Measurements from ENCODE around the gene ADCY10.
"Not testable (repeated sequence)": the region's sequence is repeated elsewhere in the genome, so short reads cannot be mapped to it uniquely, and the experiment has no call there.

The ADCY10 gene

DNA sequence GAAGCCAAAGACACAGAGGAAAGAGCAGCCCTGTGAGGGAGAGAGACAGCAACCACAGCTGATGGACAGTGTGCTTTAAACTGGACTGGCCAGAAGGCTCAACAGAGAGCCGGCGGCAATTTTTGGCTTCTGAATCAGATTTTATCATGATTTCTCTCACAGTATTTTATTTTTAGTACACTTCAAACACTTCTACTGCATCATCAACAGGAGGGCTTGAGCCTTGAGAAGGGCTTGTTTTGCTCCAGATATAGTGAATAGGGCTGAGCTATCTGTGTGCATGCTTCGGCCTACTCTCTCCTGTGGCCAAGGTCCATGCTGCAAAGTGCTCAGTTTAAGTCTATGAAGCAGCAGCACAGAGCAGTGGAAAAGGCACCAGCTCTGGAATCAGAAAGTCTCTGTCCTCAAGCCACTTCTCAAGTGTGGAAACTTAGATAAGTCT, 33.3 kb downstream of the ADCY10 start:
- no peak for FAIRE-seq

DNA sequence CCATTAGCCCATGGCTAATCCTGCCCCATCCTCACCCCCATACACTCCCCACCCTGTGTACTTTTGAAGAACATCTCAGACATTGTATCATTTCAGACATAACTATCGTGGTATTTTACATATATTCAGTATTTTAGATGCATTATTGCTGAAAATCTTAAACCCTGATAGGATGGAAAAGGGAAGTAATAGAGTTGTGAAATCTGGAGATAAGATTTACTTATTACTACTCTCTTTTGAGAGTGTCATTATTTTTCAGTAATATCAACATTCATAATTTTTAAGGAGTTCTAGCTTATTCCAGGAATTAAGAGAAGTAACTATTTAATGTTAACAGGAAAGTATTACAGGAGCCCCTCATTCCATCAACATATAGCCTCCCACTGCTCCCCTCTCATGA, 34.4 kb downstream of the ADCY10 start:
- no peak for FAIRE-seq

DNA sequence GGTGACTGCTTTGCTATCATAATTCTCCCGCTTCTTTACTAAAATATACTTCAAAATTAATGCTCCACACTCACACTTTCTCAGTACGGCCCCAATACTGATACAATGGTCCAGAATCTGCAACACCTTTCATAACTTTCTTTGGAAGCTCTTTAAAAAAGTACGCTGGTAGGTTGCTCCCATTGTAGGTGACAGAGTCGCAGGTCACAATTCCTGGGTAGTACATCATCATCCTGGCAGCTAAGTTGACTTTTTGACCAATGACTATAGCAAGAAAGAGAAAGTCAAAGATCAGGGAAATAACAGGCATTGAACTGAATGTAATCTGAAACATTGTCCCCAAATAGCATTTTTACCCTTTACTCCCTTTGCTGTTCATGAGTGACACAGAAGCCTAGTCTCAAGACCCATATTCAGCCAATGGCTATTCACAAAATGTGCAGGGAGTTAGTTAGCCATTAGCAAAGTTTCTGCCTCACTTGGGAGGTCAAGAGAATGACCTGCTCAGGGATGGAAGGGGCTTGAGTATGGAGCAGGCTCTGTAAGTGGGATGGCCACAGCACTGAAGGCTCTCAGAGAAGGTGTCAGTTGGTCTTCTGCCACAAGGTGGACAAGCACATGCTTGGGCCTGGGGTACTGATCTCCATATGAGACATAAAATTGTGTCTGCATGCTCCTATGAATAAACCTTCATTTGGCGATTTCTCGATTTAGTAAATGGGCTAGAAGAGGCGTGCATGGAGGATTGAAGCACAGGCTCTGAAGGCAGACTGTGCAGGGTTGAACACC, 35.4 kb downstream of the ADCY10 start:
- FAIRE-seq, result no peak

DNA sequence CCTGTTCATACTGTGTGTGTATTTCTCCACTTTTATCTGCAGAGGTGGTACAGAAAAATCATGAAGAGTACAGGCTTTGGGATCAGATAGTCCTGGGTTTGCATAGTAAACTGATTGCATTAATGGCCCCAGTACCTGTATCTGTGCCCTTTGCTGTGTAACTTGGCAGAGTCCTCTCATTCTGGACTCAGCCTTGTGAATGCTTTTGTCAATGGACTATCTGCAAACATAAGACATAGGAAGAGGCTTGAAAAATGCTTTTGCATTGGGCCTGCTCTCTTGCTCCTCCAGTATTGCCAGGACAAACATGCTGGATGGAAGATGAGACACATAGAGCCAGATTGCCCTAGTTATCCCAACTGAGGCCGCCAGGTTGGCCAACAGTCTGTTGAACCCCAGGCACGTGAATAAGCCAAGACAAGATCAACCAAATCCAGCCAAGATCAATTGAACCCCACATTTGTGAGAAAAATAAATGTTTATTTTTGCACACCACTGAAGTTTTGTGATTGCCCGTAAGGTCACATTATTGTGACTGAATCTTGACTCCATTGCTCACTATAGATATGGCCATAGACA, 37.2 kb downstream of the ADCY10 start:
- no peak for FAIRE-seq

DNA sequence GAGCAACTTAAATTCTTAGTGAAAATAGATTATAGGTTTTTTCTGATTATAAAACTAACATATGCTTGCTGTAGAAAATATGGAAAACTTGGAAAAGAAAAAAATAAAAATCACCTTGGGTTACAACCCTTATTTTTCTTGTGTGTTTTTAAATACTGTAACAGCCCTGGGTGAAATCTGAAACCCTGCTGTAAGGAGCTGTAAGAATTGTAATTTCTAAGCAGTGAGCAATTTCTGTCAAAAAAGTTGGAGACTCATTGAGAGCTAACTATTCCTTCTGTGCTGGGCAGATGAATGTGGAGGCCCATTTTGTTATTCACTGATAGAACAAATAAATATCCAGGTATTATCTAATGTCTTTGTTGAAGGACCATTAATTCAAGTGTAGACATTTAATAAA, 42.6 kb downstream of the ADCY10 start:
- no peak for FAIRE-seq

DNA sequence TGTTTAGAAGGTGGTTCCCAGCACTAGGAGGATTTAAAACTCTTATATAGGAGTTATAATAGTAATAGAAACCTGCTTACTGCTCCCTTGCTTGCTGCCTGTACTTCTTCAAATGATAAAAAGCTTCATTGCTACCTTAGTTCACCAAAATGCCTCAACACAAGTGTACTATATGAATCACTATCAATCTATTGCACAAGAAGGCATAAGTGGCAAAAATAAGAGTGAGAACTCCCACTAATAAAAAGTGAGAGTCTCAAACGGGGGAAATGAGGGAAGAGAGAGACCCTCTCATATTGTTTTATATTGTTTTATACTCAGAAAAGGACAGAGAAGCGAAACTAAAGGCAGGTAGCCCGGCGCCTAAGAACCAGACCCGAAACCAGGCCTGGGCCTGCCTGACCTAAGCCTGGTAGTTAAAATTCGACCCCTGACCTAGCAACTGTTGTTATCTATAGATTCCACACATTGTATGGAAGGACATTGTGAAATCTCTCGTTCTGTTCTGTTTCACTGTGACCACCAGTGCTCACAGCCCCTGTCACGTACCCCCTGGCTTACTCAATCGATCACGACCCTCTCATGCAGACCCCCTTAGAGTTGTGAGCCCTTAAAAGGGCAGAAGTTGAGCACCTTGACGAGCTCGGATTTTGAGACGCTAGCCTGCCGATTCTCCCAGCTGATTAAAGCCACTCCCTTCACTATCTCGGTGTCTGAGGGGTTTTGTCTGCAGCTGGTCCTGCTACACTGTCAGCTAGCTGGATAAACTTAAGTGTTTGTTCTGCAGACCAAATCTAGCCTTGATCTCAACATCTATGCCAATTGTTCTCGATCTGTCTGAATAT, 44.6 kb downstream of the ADCY10 start:
- FAIRE-seq, result not testable (repeated sequence)

DNA sequence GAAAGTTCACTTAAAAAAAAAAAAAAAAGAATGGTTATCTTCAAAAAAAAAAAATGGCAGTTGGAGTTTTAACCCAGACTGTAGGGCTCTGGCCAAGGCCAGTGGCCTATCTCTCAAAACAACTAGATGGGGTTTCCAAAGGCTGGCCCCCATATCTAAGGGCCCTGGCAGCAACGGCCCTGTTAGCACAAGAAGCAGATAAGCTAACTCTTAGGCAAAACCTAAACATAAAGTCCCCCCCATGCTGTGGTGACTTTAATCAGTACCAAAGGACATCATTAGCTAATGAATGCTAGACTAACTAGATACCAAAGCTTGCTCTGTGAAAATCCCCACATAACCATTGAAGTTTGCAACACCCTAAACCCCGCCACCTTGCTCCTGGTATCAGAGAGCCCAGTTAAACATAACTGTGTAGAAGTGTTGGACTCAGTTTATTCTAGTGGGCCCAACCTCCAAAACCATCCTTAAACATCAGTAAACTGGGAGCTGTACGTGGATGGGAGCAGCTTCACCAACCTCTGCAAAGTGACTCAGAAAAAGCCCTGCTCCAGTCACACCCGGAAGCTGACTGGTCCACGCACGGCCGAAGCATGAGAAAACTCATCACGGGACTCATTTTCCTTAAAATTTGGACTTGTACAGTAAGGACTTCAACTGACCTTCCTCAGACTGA, 47.1 kb downstream of the ADCY10 start:
- FAIRE-seq, result not testable (repeated sequence)

DNA sequence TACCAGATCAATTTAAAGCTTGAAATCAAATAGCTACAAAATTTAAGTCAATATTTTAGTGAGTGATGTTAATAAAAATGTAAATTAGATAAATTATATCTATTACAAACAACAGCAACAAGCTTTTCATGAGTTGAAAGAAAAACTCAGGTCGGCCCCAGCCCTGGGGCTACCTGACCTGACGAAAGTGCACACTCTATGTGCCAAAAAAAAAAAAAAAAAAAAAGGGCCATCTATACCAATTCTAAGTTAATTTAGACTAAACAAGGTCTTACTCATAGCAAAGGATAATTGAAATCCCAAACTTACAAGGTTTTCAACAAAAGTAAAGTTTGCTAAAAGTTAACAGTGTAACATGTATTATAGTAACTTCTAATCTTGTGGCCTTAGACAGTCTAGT, 47.6 kb downstream of the ADCY10 start:
- FAIRE-seq, result not testable (repeated sequence)

DNA sequence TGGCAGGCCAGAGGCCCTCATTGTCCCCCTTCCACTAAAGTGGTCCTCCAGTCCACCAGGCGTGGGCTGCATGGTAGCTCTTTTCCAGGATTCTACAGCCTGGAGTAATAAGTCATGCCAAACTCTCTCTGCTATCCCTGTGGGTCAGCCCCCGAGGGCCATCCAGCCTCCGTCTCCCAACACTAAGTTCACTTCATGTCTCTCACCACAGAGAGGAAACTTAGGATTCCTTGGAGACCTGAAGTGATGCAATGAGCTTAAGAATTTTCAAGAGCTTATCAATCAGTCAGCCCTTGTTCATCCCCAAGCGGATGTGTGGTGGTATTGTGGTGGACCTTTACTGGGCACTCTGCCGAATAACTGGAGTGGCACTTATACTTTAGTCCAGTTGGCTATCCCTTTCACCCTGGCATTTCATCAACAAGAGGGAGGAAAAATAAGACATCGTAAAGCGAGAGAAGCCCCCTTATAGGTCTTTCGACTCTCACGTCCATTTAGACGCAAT, 48.1 kb downstream of the ADCY10 start:
- FAIRE-seq, result not testable (repeated sequence)

DNA sequence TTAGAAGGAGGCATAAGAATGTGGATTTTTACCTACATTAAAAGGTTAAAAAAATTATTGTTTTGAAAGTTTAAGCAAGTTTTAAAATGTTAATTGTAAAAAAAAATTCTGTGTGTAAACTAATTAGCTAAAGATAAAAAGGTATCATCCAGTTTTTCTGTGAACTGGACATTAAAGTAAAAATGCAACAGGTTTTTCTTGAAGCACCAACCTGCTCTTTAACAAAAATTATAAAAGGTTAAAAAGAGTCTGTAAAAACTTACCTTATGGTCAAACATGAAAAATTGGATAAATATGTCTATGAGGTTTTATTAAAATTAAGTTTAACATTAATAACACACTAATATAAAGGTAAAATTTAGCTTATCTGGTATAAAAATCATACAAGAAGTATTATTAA, 48.7 kb downstream of the ADCY10 start:
- FAIRE-seq, result not testable (repeated sequence)

DNA sequence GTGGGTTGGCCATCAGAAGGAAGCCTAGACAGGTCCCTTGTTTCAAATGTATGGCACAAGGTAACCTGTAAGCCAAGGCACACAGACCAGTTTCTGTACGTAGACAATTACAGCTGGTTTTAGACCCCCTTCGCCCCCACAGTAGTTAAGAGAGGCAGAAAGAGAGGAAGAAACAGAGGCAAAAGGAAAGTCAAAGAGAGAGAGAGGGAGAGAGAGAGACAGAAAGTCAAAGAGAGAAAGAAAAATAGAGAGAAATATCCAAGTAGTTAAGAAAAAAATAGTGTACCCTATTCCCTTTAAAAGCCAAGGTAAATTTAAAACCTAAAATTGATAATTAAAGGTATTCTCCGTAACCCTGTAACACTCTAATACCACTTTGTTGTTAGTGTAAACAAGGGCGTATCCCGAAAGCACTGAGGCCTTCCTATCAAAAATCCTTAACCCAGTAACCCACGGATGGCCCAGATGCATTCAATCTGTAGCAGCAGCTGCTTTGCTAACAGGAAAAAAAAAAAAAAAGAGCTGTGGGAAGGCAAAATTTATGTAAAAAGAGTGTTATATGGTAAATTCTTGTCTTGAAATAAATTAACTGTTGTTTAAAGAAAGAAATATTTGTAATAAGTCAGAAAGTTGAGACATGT, 49.4 kb downstream of the ADCY10 start:
- FAIRE-seq, result no peak

DNA sequence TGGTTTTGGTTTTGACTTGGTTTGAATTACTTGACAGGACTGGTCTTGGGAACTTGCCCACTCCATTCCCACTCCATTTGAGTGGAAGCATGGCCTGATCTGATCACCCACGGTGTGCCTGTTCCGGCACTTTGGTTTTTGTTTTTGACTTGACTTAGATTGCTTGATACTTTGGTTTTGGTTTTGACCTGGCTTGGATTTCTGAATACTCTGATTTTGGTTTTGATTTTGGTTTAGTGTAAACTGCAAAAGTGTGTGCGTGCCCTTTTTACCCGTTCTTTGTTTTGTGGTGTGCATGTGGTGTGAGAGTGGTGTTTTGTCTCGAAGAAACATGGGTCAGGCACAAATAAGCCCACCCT, 50.0 kb downstream of the ADCY10 start:
- no peak for FAIRE-seq

DNA sequence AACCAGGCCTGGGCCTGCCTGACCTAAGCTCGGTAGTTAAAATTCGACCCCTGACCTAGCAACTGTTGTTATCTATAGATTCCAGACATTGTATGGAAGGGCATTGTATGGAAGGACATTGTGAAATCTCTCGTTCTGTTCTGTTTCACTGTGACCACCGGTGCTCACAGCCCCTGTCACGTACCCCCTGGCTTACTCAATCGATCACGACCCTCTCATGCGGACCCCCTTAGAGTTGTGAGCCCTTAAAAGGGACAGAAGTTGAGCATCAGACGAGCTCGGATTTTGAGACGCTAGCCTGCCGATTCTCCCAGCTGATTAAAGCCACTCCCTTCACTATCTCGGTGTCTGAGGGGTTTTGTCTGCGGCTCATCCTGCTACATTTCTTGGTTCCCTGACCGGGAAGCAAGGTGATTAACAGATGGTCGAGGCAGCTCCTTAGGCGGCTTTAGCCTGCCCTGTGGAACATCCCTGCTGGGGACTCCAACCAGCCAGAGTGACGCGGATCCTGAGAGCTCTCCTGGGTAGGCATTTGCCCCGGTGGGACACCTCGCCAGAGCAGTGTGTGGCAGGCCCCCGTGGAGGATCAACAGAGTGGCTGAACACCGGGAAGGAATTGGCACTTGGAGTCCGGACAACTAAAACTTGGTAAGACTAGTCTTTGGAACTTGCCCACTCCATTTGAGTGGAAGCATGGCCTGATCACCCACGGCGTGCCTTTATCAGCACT, 50.6 kb downstream of the ADCY10 start:
- not testable (repeated sequence) for FAIRE-seq

DNA sequence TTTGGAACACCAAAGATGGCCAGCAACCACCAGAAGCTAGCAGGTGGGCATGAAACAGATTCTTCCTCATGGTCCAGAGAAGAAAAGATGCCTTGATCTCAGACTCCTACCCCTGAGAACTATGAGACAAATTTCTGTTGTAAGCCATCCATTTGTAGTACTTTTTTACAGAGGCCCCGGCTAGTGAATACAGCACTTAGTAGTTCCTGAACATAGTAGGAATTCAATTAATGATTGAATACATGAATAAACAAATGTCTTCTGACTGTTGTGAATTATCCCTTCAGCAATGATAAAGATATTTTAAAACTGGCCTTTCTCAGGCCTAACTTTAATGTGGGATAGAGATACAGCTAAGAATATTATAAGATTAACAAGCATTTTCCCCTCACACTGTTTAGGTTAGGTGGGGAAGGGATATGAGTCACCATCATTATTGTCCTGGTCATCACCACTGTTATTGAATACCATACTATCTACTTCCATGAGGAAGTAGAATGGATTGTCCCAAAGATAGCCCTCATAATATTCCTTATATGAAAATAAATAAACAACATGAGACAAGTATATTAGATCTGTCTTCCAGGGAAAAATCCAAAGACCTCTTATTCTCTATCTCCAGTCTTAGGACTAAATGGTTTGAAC, 51.4 kb downstream of the ADCY10 start:
- no peak for FAIRE-seq

DNA sequence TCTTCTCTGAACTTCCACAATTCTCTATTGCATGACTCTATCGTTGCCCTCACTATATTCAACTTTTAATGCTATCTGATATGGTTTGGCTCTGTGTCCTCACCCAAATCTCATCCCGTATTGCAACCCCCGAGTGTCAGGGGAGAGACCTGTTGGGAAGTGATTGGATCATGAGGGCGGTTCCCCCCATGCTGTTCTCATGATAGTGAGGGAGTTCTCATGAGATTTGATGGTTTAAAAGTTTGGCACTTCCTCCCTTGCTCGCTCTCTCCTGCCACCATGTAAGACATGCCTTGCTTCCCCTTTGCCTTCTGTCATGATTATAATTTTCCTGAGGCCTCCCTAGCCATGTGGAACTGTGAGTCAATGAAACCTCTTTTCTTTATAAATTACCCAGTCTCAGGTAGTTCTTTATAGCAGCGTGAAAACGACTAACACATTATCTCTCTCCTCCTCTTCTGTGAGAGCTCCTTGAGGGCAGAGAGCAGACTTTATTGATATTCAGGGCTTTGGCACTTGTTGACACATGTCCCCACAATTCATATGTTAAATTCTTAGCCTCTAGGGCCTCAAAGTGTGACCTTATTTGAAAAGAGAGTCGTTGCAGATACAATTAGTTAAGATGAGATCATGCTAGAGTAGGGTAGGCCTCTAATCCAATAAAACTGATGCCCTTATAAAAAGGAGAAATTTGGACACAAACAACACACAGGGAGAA, 52.1 kb downstream of the ADCY10 start:
- no peak for FAIRE-seq

DNA sequence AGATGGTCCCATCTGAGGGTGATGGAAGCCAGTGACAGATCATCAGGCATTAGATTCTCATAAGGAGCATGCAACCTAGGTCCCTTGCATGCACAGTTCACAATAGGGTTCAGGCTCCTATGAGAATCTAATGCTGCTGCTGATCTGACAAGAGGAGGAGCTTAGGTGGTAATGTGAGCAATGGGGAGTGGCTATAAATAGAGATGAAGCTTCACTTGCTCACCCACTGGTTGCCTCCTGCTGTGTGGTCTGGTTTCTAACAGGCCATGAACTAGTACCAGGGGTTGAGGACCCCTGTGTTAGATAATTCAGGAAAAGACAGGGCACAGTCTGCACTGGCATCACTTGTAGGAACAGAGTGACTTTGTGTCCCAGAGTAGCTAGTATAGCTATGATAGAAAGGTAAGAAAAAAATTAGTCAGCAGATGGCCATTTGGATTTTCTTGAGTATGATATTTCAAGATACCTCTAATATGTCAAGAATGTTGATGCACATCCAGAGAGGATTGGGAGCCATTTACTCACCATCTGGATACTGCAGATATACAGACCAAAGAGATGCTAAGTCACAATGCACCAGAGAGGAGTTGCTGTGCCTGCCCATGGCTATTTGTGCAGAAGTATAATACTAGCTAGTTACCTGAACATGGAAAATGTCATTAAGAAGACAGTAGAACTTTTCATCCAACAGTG, 53.6 kb downstream of the ADCY10 start:
- no peak for FAIRE-seq

DNA sequence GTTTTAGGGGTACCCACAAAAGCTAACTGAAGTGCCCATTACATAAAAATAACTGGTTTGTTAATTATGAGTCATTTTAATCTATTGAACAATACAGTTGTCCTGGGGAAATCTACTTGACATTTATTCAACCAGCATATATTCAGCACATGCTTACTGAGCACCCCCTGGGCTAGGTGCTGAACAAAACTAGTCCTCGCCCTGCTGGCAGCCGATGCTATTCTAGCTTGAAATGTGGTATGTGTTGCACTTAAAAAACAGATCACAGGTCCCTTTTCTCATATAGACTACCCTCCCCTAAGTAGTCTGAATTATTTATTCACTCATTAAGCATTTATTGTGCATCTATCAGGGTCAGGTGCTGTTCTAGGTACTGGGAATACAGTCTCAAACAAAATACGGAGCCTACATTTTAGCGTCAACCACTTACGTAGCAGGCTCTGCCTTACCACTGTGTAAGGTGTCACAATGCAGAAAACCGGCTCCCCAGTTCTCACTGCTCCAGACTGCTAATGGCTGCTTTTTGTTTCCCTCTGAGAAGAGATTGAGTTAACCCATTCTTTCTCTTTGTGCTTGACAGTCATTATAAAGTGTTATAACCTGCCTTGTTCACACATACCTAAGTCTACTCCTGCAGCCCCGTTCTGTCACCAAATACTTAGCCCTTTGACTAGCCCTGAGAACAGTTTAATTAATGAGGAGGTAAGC, 57.1 kb downstream of the ADCY10 start:
- FAIRE-seq, result no peak

DNA sequence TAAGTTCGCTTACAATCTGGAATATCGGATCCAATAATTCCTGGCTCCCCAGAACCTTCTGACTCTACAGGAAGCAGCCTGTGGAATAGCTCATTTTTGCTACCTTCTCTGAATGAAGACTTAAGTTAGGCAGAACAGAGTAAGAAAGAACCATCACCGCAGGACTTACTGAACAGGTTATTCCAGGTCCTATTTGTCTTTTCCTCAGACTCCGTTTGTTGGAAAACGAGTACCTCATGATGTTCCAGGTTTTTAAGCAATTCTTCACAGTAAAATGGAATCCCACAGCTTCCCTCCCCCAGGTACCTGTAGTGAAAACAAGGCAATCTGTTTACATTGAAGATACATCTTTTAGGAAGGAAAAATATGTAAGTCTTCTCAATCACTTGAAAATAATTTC, 59.8 kb downstream of the ADCY10 start:
- no peak for FAIRE-seq

DNA sequence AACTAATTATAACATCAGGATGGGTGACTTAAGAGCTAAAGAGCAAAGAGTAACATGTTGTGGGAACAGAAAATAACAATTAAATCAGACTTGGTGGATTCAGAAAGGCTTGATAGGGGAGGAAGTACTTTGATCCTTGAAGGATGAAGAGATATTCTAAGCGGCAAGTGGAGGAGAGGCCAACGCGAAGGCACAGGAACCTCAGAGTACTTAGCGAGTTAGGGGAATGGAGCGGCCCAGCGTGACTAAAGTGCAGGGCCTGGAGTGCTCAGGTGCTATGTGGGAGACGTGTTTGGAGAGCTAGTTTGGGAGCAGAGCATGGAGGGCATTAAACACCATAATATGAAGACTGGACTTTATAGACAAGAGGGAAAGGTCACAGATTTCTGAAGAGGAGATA, 64.3 kb downstream of the ADCY10 start:
- no peak for FAIRE-seq
